ENCODE data around the gene DLK2. TPM values are rescaled to one million over a fixed set of nuclear protein-coding genes. Genes with fewer than 3 reads are reported as not detected.

Gene DLK2
- under 1 TPM; 0.19 to 0.36 TPM for total RNA-seq
- 0.95 TPM for polyA plus RNA-seq (2013, experiment 1 of 2)
- polyA plus RNA-seq (2013, experiment 2 of 2) = 1.5 TPM
- 0.06 to 7.1 (median 1.4) reads per million in 172 experiments for total RNA-seq

DNA sequence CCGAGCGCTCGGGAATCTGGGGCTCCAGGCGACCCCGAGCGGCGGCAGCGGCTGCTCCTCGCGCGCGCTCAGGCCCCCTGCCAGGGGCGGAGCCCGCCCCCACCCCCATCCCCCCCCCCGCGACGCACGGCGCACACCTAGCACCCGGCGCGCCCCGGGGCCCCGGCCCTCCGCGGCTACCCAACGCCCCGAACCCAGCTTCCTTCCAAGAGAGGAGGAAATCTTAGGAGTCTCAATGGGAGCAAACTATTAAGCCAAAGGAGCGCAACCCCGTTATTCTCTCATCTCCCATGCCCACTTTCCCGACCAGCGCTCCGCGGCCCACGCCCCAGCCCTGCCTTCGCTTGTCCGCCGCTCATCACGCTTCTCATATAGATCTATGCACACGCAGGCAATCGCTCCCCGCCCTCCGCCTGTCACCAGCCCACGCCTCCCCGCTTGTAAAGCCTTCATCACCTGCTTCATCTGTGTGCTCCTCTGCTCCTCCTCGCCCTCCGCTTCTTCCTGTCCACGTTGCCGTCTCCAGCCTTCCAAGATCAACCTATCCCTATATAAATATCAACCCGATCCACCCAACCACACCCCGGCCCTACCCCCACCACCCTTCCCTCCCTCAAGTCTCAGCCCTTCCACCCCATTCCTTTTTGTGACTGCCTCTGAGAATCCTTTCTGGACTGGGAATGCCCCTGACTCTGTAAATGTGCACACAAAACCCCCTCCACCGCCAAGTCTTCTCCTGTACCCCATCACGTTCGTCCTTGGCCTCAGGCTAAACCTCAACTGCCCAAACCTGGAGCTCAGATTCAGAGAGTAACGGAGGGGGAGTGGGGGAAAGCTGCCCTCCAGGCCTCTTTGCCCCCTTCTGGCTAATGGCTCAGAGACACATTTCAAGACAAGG lies at the start of gene DLK2:
TSS of gene DLK2 (minus strand) at position 18 of the 898 bp plus-strand sequence. CDS start 723 bp downstream, outside the sequence.
- H3K36me3 ChIP-seq (ENCODE audit: insufficient read depth, low read length) = peaks cover 10% of the 10 kb centered on the region
- CTCF ChIA-PET = interaction anchor here (0.8 to 2.6 kb wide), 4 partner anchors 24 to 95 kb away, joined by 3 to 13 read pairs (median 4); no protein-coding TSS in a partner anchor
- no peaks in the 10 kb centered on the region for H3K27me3 ChIP-seq (ENCODE audit: control insufficient read depth in 1 of 2, insufficient read depth in 2 of 2, low read length in 2 of 2)
- ATAC-seq (ENCODE audit: poor library complexity) = peak; percentile 69
- intact Hi-C loops (cut with DNase I, micrococcal nuclease) = loop anchor here (2.0 kb wide), 2 partner anchors 21 to 27 kb away; partner anchors contain the start of gene TJAP1 (in 1 of the 2)
- Mint-ChIP-seq H3K4me3 (peak within 1 kb of the TSS; percentile 88), H3K36me3 (ENCODE audit: low read depth) (peaks cover 16% of the 10 kb centered on the region), H3K27me3 (no peaks in the 10 kb centered on the region), H3K27ac (peak within 1 kb of the TSS; percentile 61), H3K4me1 (ENCODE audit: low read depth) (peaks cover 21% of the 10 kb centered on the region), H3K9me3 (no peaks in the 10 kb centered on the region)
- peak within 1 kb of the TSS in 1 of 2 donors; percentile 23 for H3K27ac ChIP-seq (ENCODE audit: low read depth in 1 of 2, low read length in 2 of 2)
- TF ChIP-seq, protein P1, sequence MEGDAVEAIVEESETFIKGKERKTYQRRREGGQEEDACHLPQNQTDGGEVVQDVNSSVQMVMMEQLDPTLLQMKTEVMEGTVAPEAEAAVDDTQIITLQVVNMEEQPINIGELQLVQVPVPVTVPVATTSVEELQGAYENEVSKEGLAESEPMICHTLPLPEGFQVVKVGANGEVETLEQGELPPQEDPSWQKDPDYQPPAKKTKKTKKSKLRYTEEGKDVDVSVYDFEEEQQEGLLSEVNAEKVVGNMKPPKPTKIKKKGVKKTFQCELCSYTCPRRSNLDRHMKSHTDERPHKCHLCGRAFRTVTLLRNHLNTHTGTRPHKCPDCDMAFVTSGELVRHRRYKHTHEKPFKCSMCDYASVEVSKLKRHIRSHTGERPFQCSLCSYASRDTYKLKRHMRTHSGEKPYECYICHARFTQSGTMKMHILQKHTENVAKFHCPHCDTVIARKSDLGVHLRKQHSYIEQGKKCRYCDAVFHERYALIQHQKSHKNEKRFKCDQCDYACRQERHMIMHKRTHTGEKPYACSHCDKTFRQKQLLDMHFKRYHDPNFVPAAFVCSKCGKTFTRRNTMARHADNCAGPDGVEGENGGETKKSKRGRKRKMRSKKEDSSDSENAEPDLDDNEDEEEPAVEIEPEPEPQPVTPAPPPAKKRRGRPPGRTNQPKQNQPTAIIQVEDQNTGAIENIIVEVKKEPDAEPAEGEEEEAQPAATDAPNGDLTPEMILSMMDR (IDR thresholded peaks at IDR 0.05) = no peak
- peak within 1 kb of the TSS; percentile 73 for H3K4me3 ChIP-seq (ENCODE audit: low read length)
- DNase-seq = peak in 13 of 14 experiments; percentile 20 to 75 (median 44)
- no peaks in the 10 kb centered on the region for H3K9me3 ChIP-seq (ENCODE audit: control insufficient read depth in 1 of 2, insufficient read depth in 1 of 2, low read length in 2 of 2)
- POLR2A ChIA-PET = interaction anchor here (1.0 to 2.7 kb wide), 8 partner anchors 22 to 273 kb away, joined by 3 to 13 read pairs (median 4); partner anchors contain the start of genes ABCC10, CUL9, TJAP1 and ZNF318
- H3K4me1 ChIP-seq (ENCODE audit: insufficient read depth, low read length) = peaks cover 19% of the 10 kb centered on the region

DNA sequence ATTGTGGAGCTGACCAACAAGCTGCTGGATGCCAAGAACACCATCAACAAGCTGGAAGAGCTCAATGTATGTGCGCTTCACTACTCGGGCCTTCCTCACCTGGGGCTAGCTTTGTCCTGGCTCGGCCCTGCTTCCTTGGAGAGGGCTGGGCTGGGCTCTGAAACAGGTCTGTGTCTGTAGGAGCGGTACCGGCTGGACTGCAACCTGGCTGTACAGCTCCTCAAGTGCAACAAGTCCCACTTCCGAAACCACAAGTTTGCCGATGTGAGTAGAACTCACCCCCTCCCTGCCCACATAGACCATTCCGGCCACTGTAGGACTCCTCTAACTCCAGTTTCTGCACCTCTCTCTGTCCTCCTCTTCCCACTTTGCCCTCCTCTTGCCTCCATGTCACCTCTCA lies 48.1 kb upstream of the DLK2 start:
- Mint-ChIP-seq H3K4me1 (ENCODE audit: low read depth) (peaks cover 6% of the 10 kb centered on the region), H3K27ac (no peak overlapping the region), H3K9me3 (no peaks in the 10 kb centered on the region), H3K4me3 (no peak overlapping the region), H3K27me3 (peaks cover 13% of the 10 kb centered on the region), H3K36me3 (ENCODE audit: low read depth) (peaks cover 73% of the 10 kb centered on the region)
- Histone ChIP-seq H3K27ac (ENCODE audit: low read depth in 1 of 2, low read length in 2 of 2) (no peak overlapping the region), H3K9me3 (ENCODE audit: control insufficient read depth in 1 of 2, insufficient read depth in 1 of 2, low read length in 2 of 2) (no peaks in the 10 kb centered on the region), H3K4me1 (ENCODE audit: insufficient read depth, low read length) (peaks cover 14% of the 10 kb centered on the region), H3K36me3 (ENCODE audit: insufficient read depth, low read length) (peaks cover 66% of the 10 kb centered on the region), H3K27me3 (ENCODE audit: control insufficient read depth in 1 of 2, insufficient read depth in 2 of 2, low read length in 2 of 2) (peaks cover 9 to 10% of the 10 kb centered on the region in 2 experiments), H3K4me3 (ENCODE audit: low read length) (no peak overlapping the region)
- CTCF ChIA-PET = no interaction called here
- intact Hi-C loops (cut with DNase I, micrococcal nuclease) = loop anchor here in 1 of 2 experiments (10.0 kb wide), 1 partner anchor 599 kb away; no protein-coding TSS in a partner anchor
- ATAC-seq (ENCODE audit: poor library complexity) (no peak), DNase-seq (no peak)
- TF ChIP-seq, protein P1 (IDR thresholded peaks at IDR 0.05) = no peak
- POLR2A ChIA-PET = interaction anchor here (0.9 kb wide), 1 partner anchor 48 kb away, joined by 4 read pairs; the partner anchor contains the start of gene DLK2

- Mint-ChIP-seq H3K9me3 (no peaks in the 10 kb centered on the region), H3K27me3 (peaks cover 6% of the 10 kb centered on the region), H3K27ac (no peak overlapping the region), H3K4me1 (ENCODE audit: low read depth) (peaks cover 6% of the 10 kb centered on the region), H3K36me3 (ENCODE audit: low read depth) (peaks cover 79% of the 10 kb centered on the region), H3K4me3 (no peak overlapping the region)
- TF ChIP-seq, protein P1 (IDR thresholded peaks at IDR 0.05) = no peak
- no peaks in the 10 kb centered on the region for H3K9me3 ChIP-seq (ENCODE audit: control insufficient read depth in 1 of 2, insufficient read depth in 1 of 2, low read length in 2 of 2)
- DNase-seq (no peak), ATAC-seq (ENCODE audit: poor library complexity) (no peak)
- peaks cover 74% of the 10 kb centered on the region for H3K36me3 ChIP-seq (ENCODE audit: insufficient read depth, low read length)
- H3K27ac ChIP-seq (ENCODE audit: low read depth in 1 of 2, low read length in 2 of 2) = no peak overlapping the region
- intact Hi-C loops (cut with DNase I, micrococcal nuclease) = loop anchor here in 1 of 2 experiments (10.0 kb wide), 1 partner anchor 598 kb away; no protein-coding TSS in a partner anchor
- ChIA-PET POLR2A (interaction anchor here (0.9 kb wide), 1 partner anchor 48 kb away, joined by 4 read pairs; the partner anchor contains the start of gene DLK2), CTCF (no interaction called here)
- no peak overlapping the region for H3K4me3 ChIP-seq (ENCODE audit: low read length)
- H3K27me3 ChIP-seq (ENCODE audit: control insufficient read depth in 1 of 2, insufficient read depth in 2 of 2, low read length in 2 of 2) = peaks cover under 1 to 5% of the 10 kb centered on the region in 2 experiments
- peaks cover 14% of the 10 kb centered on the region for H3K4me1 ChIP-seq (ENCODE audit: insufficient read depth, low read length)
These were observed 47.3 kb upstream of the DLK2 start for GRCh38 chr6:43502666-43503065.
